NCI-H1436 (cell line): ENCODE data around the gene NPPB.

ENCODE experiments used
- DNase-seq: peaks from one replicate; lab custom pipeline; 2025; lab: John Stamatoyannopoulos, UW

The NPPB gene

DNA sequence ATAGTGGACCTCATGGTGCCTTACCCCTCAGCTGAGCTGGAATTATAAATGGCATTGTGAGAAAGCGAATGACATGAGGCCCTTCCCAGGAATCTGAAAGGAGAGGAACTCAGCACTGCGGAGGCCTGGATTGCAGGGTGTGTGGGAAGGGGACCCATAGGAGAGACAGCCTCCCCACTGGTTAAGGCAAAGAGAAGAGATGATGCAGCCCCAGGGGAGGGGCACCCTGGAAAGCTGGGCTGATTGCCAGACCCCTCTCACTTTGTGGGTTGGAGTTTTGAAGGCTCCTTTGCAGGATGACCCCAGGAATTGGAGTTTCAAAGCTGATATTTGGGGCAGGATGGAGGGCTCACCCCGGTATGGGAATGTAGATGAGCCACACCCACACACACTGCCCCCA lies 2.0 kb downstream of the NPPB start:
- DNase-seq = no peak

DNA sequence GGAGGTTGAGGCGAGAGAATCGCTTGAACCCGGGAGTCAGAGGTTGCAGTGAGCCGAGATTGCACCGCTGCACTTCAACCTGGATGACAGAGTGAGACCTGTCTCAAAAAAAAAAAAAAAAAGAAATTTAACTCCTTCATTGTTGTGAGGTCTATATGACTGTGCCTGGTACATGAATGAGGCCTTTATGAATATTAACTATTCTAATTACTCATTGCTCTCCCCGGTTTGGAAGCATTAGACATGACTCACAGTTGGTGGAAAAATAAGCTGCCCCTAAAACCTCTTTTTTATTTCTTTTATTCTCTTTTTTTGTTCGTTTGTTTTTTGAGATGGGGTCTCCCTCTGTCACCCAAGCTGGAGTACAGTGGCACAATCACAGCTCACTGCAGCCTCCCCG lies 3.3 kb downstream of the NPPB start:
- DNase-seq = no peak

DNA sequence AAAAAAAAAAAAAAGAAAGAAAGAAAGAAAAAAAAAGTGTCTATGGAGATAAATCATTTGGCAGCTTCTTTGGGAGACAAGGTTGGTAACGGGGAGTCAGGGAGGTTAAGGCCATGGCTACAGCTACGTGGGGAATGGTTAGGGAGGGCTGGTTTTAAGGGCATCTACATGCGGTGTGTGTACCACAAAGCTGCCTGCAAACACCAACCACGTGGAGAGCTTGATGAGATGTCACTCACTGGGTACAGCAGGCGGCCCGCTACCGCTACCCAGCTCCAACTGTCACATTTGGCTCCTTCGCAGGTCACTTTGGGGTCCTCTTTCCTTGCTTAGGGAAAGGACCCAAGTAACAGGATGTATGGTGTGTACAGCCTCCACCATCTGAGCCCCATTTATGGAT lies 4.2 kb downstream of the NPPB start:
- DNase-seq = no peak

DNA sequence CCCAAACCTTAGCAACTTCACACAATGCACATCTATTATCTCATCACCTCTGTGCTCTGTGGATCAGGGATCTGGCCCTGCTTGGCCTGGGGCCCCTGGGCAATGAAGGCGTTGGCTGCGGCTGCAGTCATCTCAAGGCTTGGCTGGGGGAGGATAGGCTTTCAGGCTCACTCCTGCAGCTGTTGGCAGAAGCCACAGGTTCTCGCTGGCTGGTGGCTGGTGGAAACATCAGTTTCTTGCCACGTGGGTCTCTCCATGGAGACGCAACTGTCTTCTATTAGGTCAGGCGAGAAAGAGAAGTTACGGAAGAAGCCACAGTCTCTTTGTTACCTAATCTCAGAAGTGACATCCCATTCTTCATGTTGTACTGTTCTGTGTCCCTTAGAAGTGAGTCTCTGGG lies 7.6 kb downstream of the NPPB start:
- no peak for DNase-seq

DNA sequence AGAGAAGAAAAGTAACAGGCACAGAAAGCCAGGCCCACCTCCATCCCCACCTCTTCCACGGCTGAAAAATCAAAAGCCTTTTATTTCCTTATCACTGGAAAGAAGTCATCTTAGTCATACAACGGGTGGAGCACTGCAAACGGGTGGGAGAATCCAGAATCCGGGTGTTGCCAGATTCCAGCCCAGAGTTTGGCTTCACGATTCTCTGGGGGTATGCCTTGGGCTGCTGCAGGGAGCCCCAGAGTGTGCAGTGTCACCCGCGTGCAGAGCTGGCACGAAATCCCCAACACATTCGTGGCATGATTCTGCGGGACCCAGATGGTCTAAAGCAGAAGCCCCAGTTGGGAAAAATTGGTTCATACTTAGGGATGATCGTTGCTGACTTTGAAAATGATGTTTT lies 8.6 kb downstream of the NPPB start:
- DNase-seq = no peak

DNA sequence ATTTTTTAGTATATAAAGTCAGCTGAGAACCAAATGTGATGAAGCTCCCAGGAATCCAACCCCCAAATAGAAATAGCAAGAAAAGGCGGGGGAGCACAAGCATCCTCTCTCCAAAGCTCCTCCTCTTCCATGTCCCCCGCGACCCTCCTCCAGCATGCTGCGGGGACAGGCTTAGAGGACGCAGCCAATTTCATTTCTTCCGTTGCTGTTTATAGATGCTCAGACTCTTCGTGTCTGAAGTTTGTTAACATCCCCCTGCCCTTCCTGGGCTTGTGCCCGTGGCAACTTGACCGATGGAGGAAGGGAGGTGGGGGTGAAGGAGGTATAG lies 10.4 kb downstream of the NPPB start:
- no peak for DNase-seq

DNA sequence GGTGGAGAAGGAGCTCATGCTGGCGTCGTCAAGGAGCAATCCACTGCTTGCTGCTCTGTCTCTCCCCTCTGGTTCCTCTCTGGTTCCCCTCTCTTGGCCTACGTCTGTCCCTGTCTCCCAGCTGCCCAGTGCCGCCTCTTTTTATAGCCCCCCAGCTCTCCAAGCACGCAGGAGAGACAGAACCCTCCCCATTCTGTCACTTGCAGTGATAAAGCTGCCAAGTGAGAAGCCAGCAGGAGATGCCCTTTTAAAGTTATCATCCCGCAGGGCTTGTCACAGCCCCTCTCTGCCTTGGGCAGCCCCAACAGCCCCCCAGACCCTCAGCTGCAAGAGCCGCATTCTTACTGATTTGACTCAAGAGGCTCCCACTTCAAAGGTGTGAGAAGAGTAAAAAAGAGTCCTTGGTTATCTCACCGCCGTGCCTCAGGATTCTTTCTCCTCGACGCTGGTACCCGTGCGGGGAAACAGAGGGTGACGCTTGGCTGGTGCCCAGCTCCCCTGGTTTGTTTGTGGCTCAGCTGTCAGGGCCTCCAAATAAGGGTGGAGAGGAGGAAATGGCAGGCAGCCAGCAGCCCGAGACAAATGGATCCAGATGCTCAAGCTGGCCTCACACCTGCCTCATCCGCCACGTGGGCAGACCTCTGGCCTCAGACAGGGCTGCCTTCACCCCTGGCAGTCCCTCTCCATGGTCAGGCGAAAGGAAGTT lies 10.9 kb downstream of the NPPB start, which contains the start of gene NPPA:
Gene NPPA (minus strand): TSS at position 117 of the 706 bp plus-strand sequence. CDS start 99 bp downstream, at position 18.
- DNase-seq = peak; percentile 27

DNA sequence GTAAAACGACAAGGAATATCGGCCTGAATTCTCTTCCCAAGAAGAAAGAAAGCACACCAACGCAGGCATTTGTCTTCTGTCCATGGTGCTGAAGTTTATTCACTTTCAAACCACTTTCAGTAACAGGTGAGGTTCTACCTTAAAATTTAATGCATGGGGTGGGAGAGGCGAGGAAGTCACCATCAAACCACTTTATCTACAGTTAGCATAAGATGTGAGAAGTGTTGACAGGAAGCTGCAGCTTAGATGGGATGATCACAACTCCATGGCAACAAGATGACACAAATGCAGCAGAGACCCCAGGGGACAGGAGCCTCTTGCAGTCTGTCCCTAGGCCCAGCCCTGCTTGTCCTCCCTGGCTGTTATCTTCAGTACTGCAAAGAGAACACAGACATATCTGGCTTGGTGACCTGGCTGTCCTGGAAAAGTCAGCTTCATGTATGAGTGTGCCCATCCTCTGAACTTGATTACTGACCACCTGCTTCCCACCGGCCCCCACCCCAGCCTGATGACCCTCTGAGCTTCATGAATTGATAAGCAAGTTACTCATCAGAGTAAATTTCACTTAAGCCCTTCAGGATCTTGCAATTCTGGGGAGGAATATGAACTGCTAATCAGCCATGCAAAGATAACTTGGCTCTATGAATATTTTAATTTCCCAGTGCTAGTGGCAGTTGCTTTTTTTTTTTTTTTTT lies 13.0 kb downstream of the NPPB start:
- DNase-seq = peak; percentile 40

DNA sequence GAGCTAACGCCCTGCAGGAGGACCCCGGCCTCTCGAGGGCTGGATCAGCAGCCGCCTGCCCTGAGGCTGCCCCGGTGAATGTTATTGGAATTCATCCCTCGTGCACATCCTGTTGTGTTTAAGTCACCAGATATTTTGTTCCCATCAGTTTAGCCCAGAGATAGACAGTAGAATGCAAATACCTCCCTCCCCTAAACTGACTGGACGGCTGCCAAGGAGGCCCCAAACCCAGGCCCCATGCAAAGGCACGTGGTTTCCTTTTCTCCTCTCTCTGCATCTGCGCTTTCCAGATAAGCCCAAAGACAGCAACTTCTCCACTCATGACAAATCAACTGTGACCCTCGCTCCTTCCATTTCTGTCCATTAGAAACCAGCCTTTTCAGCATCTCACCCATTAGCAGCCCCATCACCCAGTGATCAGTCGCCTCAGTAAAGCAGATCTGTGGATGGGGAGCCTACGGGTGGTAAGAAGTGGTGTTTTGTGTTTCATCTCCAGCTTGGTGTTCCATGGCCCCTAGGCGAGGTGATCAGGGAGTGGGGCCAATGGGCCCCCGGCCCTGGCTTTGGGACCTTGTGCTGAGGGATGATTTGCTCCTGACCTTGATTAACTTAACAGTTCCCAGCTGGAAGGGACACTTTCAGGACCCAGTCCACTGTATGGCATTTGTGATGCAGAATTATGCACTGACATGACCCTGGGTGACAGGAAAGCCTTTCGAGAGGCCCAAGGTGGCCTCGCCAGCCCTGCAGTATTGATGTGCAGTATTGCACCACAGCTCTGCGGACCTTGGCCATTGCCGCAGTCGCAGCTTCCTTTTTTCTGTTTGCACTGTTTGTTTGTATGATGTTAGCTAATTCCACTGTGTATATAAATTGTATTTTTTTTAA lies 16.3 kb downstream of the NPPB start:
- no peak for DNase-seq

DNA sequence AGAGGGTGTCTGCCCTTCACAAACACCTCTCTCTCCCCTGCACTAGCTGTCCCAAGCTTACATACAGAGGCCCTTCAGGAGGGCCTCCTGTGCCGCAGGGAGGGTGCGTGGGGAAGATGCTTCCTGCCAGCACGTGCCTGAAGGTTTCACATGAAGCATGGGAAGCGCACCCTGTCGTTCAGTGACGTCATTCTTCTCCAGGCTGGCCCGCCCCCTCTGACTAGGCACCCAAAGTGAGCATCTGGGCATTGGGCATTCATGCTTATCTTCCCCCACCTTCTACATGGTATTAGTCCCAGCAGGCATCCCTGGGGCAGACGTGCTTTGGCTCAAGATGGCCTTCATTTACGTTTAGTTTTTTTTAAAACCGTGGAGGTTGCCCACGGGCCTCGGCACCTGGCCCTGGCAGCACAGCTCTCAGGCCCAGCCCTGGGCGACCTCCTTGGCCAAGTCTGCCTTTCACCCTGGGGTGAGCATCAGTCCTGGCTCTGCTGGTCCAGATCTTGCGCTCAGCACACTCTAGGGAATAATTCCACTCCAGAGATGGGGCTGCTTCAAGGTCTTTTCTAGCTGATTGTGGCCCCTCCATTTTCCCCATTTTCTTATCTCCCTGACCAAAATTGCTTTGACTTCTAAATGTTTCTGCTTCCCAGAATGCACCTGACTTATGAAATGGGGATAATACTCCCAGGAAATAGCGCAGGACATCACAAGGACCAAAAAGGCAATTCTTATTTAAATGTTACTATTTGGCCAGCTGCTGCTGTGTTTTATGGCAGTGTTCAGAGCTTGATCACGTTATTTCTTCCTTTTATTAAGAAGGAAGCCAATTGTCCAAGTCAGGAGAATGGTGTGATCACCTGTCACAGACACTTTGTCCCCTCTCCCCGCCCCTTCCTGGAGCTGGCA lies 17.2 kb downstream of the NPPB start:
- DNase-seq = no peak

DNA sequence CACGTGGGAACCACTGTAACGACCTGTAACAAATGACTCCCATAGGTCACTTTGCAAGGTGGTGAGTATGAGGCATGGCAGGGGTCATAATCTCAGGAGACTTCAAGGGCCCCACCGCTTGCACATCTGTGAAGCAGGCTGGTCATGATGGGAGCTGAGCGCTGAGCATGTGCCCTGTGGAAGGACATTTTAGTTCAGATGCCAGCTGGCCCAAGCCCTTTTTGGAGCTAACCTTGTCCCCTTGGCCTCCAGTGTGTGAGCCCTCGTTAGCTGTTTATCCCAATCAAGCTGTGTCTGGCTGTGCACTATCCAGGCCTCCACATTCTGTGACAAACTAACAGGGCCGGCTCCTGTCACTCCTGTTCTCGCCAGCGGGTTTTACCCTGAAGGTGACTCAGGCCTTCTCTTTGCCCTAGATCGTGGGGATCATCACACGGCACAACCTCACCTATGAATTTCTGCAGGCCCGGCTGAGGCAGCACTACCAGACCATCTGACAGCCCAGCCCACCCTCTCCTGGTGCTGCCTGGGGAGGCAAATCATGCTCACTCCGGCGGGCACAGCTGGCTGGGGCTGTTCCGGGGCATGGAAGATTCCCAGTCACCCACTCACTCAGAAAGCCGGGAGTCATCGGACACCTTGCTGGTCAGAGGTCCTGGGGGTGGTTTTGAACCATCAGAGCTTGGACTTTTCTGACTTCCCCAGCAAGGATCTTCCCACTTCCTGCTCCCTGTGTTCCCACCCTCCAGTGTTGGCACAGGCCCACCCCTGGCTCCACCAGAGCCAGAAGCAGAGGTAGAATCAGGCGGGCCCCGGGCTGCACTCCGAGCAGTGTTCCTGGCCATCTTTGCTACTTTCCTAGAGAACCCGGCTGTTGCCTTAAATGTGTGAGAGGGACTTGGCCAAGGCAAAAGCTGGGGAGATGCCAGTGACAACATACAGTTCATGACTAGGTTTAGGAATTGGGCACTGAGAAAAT lies 18.7 kb downstream of the NPPB start:
- DNase-seq = no peak

DNA sequence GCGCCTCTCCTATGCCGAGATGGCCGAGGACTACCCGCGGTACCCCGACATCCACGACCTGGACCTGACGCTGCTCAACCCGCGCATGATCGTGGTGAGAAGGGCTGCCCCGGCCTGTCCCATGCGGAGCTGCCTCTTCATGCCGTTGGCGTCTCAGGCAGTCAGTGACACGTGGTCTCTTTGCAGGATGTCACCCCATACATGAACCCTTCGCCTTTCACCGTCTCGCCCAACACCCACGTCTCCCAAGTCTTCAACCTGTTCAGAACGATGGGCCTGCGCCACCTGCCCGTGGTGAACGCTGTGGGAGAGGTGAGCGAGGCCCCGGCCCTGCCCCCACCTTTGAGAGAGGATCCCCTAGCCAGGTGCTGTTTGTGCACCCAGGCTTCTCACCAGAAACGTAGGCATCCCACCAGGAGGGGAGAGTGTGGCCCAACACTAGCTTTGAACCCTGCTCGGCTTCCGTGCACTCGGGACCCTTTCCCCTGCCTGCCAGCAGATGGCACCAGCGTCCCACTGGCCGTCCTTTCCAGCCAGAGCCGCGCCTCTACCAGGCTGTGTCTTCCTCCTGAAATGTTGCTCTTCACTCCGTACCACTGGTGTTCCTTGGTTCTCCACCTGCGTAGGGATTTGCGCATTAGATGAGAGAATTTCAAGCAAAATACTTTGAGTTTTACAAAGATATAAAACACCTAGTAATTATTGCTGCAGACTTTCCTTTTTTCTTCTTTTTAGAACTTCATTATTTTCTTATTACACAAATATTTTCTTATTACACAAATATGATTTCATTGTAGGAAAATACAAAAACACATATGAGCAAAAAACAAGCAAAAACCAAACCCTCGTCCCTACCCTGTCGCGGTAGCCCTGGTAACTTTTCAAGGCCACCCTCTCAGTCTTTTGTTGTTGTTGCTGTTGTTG lies 20.1 kb downstream of the NPPB start:
- DNase-seq = peak; percentile 57

DNA sequence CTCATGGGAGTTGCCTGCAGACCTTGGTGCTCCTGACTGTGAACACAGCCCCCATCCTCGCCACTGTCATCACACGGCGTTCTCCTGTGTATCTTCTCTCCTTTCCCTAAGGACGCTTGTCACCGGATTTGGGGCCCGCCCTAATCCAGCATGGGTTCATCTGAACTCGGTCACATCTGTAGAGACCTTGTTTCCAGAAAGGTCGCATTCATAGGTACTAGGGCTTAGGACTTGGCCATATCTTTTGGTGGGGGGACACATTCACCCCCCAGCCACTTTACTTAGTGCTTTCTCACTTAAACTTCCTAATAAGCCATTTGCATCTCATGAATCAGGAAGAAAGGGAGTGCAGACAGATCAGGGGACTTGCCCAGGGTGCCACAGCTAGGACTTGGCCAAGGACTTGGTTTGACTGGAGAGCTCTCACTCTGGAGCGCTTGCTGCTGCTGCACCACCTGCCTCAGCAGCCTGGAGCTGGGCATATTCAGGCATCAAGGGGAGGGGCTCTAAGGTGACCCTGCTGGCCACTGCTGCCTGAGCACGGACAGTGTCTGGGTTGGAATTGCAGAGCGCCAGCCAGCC lies 20.9 kb downstream of the NPPB start:
- no peak for DNase-seq

DNA sequence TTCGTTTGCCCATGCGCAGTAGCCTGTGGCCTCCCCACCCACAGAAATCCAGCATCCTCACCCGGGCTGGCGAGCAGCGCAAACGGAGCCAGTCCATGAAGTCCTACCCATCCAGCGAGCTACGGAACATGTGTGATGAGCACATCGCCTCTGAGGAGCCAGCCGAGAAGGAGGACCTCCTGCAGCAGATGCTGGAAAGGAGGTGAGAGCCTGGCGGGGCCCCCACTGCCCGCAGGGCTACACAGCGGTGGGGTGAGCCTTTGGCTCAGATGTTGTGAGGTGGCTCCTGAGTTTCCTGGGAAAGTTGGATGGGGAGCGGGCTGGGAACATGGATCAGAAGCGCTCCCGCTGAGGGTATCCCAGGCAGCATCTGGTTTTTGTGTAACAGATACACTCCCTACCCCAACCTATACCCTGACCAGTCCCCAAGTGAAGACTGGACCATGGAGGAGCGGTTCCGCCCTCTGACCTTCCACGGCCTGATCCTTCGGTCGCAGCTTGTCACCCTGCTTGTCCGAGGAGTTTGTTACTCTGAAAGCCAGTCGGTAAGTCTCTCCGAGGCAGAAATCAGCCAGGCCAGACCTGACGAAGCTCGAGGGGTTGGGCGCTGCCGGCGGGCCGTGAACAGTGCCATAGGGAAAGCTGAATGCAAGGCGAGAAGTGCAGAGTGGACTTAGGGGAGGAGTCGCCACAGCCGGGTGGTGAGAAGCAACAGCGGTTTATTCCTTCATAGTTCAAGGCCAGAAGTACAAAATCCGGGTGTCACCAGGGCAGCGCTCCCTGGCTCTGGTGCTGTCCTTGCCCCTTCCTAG lies 21.6 kb downstream of the NPPB start:
- DNase-seq = no peak

DNA sequence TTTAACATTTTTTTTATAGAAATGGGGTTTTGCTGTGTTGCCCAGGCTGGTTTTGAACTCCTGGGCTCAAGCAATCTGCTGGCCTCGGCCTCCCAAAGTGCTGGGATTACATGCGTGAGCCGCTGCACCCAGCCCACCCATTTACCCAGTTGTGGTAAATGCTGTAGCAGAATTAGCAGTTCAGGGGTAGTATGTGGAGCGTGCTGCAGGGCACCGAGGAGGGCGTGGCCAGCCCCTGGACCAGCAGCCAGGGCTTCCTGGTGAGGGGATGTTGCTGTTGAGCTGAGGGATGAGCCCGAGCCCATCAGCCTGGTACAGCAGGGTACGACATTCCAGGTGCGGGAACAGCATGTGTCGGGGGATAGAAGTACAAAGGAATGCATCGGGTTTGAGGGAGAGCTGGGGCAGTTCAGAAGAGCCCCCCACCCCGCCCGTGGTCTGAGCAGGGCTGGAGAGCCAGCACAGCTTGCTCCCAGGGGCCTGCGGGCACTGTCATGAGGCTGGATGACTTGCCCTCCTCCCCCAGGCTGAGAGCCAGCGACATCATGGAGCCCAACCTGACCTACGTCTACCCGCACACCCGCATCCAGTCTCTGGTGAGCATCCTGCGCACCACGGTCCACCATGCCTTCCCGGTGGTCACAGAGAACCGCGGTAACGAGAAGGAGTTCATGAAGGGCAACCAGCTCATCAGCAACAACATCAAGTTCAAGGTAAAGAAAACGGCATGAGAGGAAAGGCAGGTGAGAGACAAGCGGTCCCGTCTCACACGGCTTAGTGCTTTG lies 23.1 kb downstream of the NPPB start:
- no peak for DNase-seq

DNA sequence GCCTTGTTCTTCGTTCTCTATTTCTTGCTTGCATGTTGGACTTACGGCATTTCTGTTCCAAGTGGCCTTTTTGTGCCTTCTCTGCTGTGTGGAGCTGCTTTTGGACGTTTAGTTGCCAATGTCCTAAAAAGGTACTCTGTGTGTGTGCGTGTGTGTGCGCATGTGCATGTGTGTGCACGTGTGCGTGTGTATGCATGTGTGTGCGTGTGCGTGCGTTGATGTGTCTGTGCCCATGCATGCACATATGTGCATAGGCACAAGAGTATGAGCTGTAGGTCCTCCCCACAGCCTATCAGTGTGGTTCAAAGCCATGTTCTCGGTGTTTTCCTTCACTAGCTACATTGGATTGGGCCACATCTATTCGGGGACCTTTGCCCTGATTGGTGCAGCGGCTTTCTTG lies 24.8 kb downstream of the NPPB start:
- no peak for DNase-seq

DNA sequence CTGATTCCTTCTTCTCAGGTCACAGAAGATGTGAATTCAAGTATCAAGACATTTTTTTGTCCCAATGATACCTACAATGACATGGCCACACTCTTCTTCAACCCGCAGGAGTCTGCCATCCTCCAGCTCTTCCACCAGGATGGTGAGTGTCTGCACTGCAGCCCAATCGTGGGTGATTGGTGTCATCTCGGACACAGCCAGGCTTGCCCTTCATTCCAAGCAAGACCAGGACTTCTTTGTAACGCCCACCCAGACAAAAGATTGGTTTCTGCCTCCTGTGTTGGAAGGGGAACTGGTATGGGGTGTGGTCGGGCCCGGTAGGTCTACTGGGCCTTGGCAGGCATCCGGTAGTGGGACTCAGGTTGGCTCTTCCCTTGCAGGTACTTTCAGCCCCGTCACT lies 25.2 kb downstream of the NPPB start:
- no peak for DNase-seq
